Anterior cingulate cortex (tissue), 58 donors: ENCODE results near the gene NBPF1.
"Not testable (repeated sequence)": the region's sequence is repeated elsewhere in the genome, so short reads cannot be mapped to it uniquely, and the experiment has no call there.

Experiments
- DNase-seq, 58 donors: peaks; one replicate each; lab custom pipeline; 2025; lab: John Stamatoyannopoulos, UW

The NBPF1 gene

GRCh38 chr1:16642025-16642966 lies 28.9 kb upstream of the NBPF1 start:
- DNase-seq: not testable (repeated sequence)

- not testable (repeated sequence) for DNase-seq
Measured at GRCh38 chr1:16641159-16641975, 28.0 kb upstream of the NBPF1 start.

- DNase-seq: not testable (repeated sequence)
Measured at GRCh38 chr1:16639091-16640031, 26.0 kb upstream of the NBPF1 start.

GRCh38 chr1:16637941-16638778 lies 24.8 kb upstream of the NBPF1 start:
- DNase-seq: not testable (repeated sequence)

- DNase-seq: not testable (repeated sequence)
Measured at GRCh38 chr1:16636551-16637195, 23.3 kb upstream of the NBPF1 start.

GRCh38 chr1:16635959-16636358 lies 22.6 kb upstream of the NBPF1 start:
- not testable (repeated sequence) for DNase-seq

- not testable (repeated sequence) for DNase-seq
Measured at GRCh38 chr1:16633540-16634282, 20.3 kb upstream of the NBPF1 start.

GRCh38 chr1:16632044-16632850 lies 18.9 kb upstream of the NBPF1 start:
- DNase-seq: not testable (repeated sequence)

GRCh38 chr1:16631248-16632043 lies 18.1 kb upstream of the NBPF1 start:
- no peak for DNase-seq

GRCh38 chr1:16630661-16631247 lies 17.4 kb upstream of the NBPF1 start:
- no peak for DNase-seq

GRCh38 chr1:16629916-16630530 lies 16.7 kb upstream of the NBPF1 start:
- DNase-seq: not testable (repeated sequence)

- no peak for DNase-seq
Measured at GRCh38 chr1:16628361-16629111, 15.2 kb upstream of the NBPF1 start.

GRCh38 chr1:16626409-16626983 lies 13.1 kb upstream of the NBPF1 start:
- not testable (repeated sequence) for DNase-seq
